Upper lobe of left lung (tissue), 6 donors: ENCODE data around the gene KLHL34. TPM values are rescaled to one million over a fixed set of nuclear protein-coding genes. Genes with fewer than 3 reads are reported as not detected.

ENCODE experiments used
- ATAC-seq, 2 donors: fragments of 200-7000 bp; cut with Tn5 transposase; one replicate each; pipeline ENCODE4 v1.9.1; 2022; ENCODE audit warnings: mild to moderate bottlenecking in 2 of 2, moderate library complexity in 2 of 2; ENCODE audit not compliant: low FRiP score in 2 of 2
- DNase-seq, 2 donors: peaks; one replicate each; pipeline ENCODE4 v3.0.0-alpha.2; 2019 to 2020
- H3K27ac ChIP-seq, 4 donors: fragments of 200-600 bp; sonication (generic); one replicate each; pipeline ENCODE4 v1.5.1; 2016 to 2019
- H3K27me3 ChIP-seq, 4 donors: fragments of 200-600 bp; sonication (generic); one replicate each; pipeline ENCODE4 v1.5.1; 2017 to 2019
- H3K36me3 ChIP-seq, 4 donors: fragments of 200-600 bp; sonication (generic); one replicate each; pipeline ENCODE4 v1.5.1; 2016 to 2019
- H3K4me1 ChIP-seq, 4 donors: fragments of 200-600 bp; sonication (generic); one replicate each; pipeline ENCODE4 v1.5.1; 2018 to 2019
- H3K4me3 ChIP-seq, 4 donors: fragments of 200-600 bp; sonication (generic); one replicate each; pipeline ENCODE4 v1.5.1; 2017 to 2019; ENCODE audit warnings: mild to moderate bottlenecking in 2 of 4, moderate library complexity in 1 of 4
- H3K9me3 ChIP-seq, 4 donors: fragments of 200-600 bp; sonication (generic); one replicate each; pipeline ENCODE4 v1.5.1; 2018 to 2019
- EP300 ChIP-seq, 4 donors: sonication (generic); formaldehyde crosslinking; IDR thresholded peaks; one replicate each; pipeline ENCODE4 v1.5.1; 2017; ENCODE audit warnings: antibody characterized with exemption in 4 of 4, control low read depth in 2 of 4
- POLR2A ChIP-seq, 4 donors: fragments of 450-650 bp; IDR thresholded peaks; one replicate each; pipeline ENCODE4 v1.5.1; 2016 to 2017; ENCODE audit warnings: antibody characterized with exemption in 4 of 4, mild to moderate bottlenecking in 2 of 4
- POLR2AphosphoS5 ChIP-seq, 2 donors: sonication (generic); formaldehyde crosslinking; IDR thresholded peaks; one replicate each; pipeline ENCODE4 v1.5.1; 2017; ENCODE audit warnings: antibody characterized with exemption in 2 of 2
- WGBS, 2 donors: methylation state at CpG; one replicate each; pipeline ENCODE4 v1.1.5; 2017 to 2018; 5-methylcytosine and 5-hydroxymethylcytosine counted together
- total RNA-seq, 6 donors: library from RNA; depleted of rRNA in 4 of 6; stranded (reverse); fragments of >200 nt in 4 of 6; gene quantifications; one replicate each; pipeline versions ENCODE4 v1.1.0 to v1.2.1, GENCODE V29; 2016 to 2021
- TF ChIP-seq, protein P1 (sequence below), 6 experiments: fragments of 450-650 bp in 4 of 6; fragments of 200-600 bp in 2 of 6; sonication (generic) in 2 of 6; IDR thresholded peaks; one replicate each; pipeline ENCODE4 v1.5.1; 2016 to 2019; ENCODE audit warnings: antibody characterized with exemption in 6 of 6
- donor health status: DM: no; HTN: no; CAD: no; lungs with moderate emphysema.
- donor health status: DM: no; HTN: yes; CAD: no; lungs with severe emphysema.

Gene KLHL34
- total RNA-seq, 6 donors from 2014 or later: not detected

DNA sequence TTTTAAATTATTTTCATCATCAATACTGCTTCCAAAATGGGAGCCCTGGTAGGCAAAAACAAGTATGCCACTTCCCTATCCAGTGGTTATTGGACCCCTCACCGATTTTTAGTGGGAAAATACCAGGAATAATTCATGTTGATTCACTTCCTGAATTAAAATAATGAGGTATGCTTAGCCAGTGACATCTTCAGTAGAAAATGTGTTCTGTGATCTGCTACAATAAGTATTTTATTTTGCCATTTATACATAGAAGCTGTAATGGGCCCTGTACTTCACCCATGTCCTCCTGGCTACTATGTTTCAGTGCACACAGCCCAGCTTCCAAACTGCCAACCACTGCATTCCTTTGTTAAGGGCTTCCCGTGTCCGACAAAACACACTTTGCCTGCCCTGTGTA lies 41.0 kb upstream of the KLHL34 start:
- Histone ChIP-seq H3K27ac (no peak overlapping the region), H3K4me3 (no peak overlapping the region), H3K4me1 (no peaks in the 10 kb centered on the region), H3K36me3 (no peaks in the 10 kb centered on the region), H3K27me3 (no peaks in the 10 kb centered on the region), H3K9me3 (no peaks in the 10 kb centered on the region)
- TF ChIP-seq POLR2A (IDR thresholded peaks at IDR 0.05) (no peak), EP300 (IDR thresholded peaks at IDR 0.05) (no peak), POLR2AphosphoS5 (IDR thresholded peaks at IDR 0.05) (no peak)
- TF ChIP-seq, protein P1, sequence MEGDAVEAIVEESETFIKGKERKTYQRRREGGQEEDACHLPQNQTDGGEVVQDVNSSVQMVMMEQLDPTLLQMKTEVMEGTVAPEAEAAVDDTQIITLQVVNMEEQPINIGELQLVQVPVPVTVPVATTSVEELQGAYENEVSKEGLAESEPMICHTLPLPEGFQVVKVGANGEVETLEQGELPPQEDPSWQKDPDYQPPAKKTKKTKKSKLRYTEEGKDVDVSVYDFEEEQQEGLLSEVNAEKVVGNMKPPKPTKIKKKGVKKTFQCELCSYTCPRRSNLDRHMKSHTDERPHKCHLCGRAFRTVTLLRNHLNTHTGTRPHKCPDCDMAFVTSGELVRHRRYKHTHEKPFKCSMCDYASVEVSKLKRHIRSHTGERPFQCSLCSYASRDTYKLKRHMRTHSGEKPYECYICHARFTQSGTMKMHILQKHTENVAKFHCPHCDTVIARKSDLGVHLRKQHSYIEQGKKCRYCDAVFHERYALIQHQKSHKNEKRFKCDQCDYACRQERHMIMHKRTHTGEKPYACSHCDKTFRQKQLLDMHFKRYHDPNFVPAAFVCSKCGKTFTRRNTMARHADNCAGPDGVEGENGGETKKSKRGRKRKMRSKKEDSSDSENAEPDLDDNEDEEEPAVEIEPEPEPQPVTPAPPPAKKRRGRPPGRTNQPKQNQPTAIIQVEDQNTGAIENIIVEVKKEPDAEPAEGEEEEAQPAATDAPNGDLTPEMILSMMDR (IDR thresholded peaks at IDR 0.05): no peak
- WGBS, 2 donors: 55 to 75% methylated on average over 3 of the region's 3 CpGs
- no peak for DNase-seq
- no peak for ATAC-seq

DNA sequence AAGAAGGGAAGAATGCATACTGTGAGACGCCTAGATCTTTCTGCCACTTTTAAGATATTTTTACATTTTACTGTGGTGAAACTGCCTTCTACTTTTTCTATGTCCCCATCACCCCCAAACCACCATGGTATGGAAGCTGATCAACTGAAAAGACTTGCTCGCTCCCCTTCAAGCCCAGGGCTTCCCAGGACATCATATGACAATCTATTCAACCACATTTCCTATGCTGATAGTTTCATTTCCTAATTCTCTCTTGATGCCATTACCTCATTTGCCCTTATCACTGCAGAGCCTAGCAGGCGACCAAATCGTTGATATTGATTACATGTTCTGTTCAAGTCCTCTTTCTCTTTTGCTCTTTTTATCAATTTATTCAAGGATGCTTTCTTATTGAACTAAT lies 40.1 kb upstream of the KLHL34 start:
- no peak for ATAC-seq
- Histone ChIP-seq H3K36me3 (no peaks in the 10 kb centered on the region), H3K9me3 (no peaks in the 10 kb centered on the region), H3K4me3 (no peak overlapping the region), H3K27ac (no peak overlapping the region), H3K4me1 (no peaks in the 10 kb centered on the region), H3K27me3 (no peaks in the 10 kb centered on the region)
- TF ChIP-seq POLR2A (IDR thresholded peaks at IDR 0.05) (no peak), EP300 (IDR thresholded peaks at IDR 0.05) (no peak), POLR2AphosphoS5 (IDR thresholded peaks at IDR 0.05) (no peak)
- TF ChIP-seq, protein P1 (IDR thresholded peaks at IDR 0.05): no peak
- DNase-seq: no peak
- WGBS, 2 donors: 57 to 61% methylated on average over 4 of the region's 4 CpGs

DNA sequence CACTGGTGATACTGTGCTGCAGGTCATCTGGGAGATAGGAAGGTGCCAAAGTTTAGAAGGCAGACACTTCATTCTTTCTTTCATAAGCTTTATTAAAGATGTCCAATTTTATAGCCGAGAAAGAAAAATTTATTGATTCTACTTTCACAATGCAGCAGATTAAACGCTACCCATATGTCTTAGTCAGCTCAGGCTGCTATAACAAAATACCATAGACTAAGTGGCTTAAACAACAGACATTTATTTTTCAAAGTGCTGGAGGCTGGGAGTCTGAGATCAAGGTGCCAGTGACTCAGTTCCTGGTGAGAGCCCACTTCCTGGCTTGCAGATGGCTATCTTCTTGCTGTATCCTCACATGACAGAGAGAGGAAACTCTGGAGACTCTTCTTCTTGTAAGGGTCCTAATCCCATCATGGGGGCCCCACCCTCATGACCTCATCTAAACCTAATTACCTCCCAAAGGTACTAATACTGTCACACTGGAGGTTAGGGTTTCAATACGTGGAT lies 33.4 kb upstream of the KLHL34 start:
- H3K36me3 ChIP-seq: no peaks in the 10 kb centered on the region
- ATAC-seq (no peak), DNase-seq (no peak)
- no peaks in the 10 kb centered on the region for H3K9me3 ChIP-seq
- no peak overlapping the region for H3K4me3 ChIP-seq
- no peaks in the 10 kb centered on the region for H3K4me1 ChIP-seq
- H3K27me3 ChIP-seq: no peaks in the 10 kb centered on the region
- TF ChIP-seq, protein P1 (IDR thresholded peaks at IDR 0.05): no peak
- no peak for TF ChIP-seq EP300 (IDR thresholded peaks at IDR 0.05)
- TF ChIP-seq POLR2AphosphoS5 (IDR thresholded peaks at IDR 0.05): no peak
- TF ChIP-seq POLR2A (IDR thresholded peaks at IDR 0.05): no peak
- 83 to 91% methylated on average over 3 of the region's 3 CpGs for WGBS, 2 donors
- H3K27ac ChIP-seq: no peak overlapping the region

DNA sequence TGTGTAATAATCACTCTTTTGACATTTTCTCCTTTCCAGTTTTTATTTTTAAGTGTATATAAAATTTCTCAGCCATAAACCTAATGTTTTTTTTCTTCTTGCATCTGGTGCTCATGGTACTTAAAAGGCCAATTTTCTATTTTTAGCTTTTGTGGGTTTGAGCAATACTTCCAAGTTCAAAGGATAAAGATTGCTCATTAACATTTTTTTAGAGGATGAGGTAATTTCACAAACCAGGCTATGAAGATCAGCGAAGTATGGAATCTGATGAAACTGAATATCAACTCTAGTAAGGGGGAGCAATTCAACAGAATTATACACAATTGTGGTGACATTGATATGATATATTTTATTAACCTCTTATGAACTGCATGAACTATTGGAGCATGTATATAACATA lies 25.8 kb upstream of the KLHL34 start:
- DNase-seq (no peak), ATAC-seq (no peak)
- Histone ChIP-seq H3K4me1 (no peaks in the 10 kb centered on the region), H3K4me3 (no peak overlapping the region), H3K27me3 (no peaks in the 10 kb centered on the region), H3K9me3 (no peaks in the 10 kb centered on the region), H3K27ac (no peak overlapping the region), H3K36me3 (no peaks in the 10 kb centered on the region)
- 54 to 75% methylated on average over 1 of the region's 1 CpG for WGBS, 2 donors
- TF ChIP-seq POLR2A (IDR thresholded peaks at IDR 0.05) (no peak), EP300 (IDR thresholded peaks at IDR 0.05) (no peak), POLR2AphosphoS5 (IDR thresholded peaks at IDR 0.05) (no peak)
- TF ChIP-seq, protein P1 (IDR thresholded peaks at IDR 0.05): no peak

DNA sequence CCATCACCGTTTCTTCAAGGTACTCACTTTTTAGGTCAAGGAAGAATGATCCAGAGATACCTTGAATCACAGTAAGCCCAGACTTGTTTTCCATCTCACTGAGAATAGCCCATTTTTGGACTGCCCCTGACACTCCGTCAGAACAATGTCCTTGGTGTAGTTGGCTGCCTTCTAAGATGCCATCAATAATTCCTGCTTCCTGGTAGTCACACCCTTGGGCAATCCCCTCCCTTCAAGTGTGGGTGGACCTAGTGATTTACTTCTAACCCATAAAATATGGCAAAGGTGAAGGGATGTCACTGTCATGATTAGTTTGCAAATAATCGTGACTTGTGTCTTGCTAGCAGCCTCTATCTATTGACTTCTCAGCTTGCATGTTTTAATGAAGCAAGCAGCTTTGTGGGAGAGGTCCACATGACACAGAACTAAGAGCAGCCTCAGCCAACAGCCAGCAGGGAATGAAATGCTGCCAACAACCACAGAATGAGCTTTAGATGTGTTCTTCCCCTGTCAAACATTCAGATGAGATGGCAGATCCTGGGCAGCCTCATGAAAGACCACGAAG lies 20.0 kb upstream of the KLHL34 start:
- WGBS, 2 donors: 60 to 71% methylated on average over 4 of the region's 4 CpGs

More for the DNA sequence above, 20.0 kb upstream of the KLHL34 start:
- no peak for DNase-seq
- ATAC-seq: no peak
- Histone ChIP-seq H3K27ac (no peak overlapping the region), H3K4me1 (no peaks in the 10 kb centered on the region), H3K27me3 (no peaks in the 10 kb centered on the region), H3K9me3 (no peaks in the 10 kb centered on the region), H3K36me3 (no peaks in the 10 kb centered on the region), H3K4me3 (no peak overlapping the region)
- TF ChIP-seq EP300 (IDR thresholded peaks at IDR 0.05) (no peak), POLR2AphosphoS5 (IDR thresholded peaks at IDR 0.05) (no peak), POLR2A (IDR thresholded peaks at IDR 0.05) (no peak)
- TF ChIP-seq, protein P1 (IDR thresholded peaks at IDR 0.05): no peak
